CD4-positive, alpha-beta T cell treated with Interleukin-2 at 100 ng/mL for 4 hours (primary cell): Measurements from ENCODE around the gene FMN1.

ENCODE experiments used
- DNase-seq: peaks from one replicate; pipeline ENCODE4 v3.0.0-alpha.2; 2020; ENCODE audit warnings: low spot score

FMN1 gene

GRCh38 chr15:33157371-33158037 lies 37.0 kb downstream of the FMN1 start:
- DNase-seq: no peak

- no peak for DNase-seq
Measured at GRCh38 chr15:33155691-33156420, 38.7 kb downstream of the FMN1 start.

- no peak for DNase-seq
Measured at GRCh38 chr15:33154351-33155166, 40.0 kb downstream of the FMN1 start.

DNA sequence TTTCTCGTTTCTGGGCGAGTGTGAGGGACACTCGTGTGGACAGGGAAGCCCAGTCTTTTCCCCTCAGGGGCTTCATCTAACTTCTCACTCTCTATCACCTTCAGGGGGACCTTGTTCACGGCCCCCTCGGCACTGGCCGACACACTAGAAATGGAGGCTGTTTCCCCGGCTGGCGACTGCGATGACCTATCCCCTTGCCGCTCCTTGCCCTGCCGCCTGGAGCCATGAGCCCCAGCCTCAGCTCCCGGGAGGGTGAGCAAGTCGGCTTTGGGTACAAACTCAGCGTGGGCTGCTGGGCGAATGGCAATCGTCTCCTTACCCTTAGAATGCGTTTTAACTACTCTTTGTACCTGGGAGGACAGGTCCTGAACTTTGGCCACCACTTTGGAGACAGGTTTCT lies 41.0 kb downstream of the FMN1 start:
- no peak for DNase-seq

GRCh38 chr15:33152502-33153109 lies 41.9 kb downstream of the FMN1 start:
- DNase-seq: no peak

DNA sequence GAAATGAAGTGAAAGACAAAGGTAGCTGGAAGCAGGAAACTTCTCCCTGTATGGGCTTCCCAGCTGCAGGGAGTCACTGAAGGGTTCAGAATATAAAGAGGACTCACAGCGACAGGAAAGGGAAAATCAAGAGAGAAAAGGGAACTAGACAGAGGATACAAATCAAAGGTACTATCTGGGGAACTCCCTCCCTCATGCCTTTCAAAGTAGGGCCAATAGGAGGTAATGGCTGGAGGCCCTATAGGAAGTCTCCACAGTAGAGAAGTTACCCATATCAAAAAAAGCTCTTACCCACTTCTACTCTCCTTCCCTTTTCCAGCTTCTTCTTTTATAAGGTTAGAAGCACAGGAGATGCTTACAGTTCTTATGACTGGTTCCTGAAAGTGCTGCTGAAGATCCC lies 43.5 kb downstream of the FMN1 start:
- DNase-seq: no peak

GRCh38 chr15:33150431-33150941 lies 44.0 kb downstream of the FMN1 start:
- DNase-seq: no peak

- no peak for DNase-seq
Measured at GRCh38 chr15:33149919-33150318, 44.6 kb downstream of the FMN1 start.

DNA sequence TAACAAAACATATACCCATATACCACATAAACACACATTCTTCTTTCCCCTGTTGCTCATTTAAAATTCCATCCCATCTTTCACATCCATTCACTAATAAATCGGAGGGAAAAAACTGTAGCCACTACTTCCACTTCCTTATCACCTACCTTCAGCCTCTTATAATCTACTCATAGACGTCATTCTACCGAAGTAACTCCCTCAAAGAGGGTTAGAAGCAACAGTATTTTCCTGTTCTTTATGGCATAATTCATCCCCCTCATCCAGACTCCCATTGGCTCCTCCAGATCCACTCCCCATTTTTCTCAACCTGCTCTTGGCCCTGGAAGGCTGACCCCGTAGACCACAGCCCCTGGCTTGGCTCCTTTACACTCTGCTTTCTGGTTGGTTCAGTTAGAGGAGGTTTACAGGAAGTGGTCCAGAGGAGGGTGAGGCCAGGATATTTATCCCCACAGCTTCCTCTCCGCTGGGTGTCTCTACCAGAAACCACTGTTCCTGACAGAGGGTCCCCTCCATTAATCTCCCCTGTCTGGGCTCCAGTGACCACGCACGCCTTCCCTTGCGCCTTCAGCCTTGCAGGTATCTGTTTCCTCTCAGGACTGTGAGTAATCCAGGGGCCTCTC lies 46.3 kb downstream of the FMN1 start:
- no peak for DNase-seq

GRCh38 chr15:33146051-33146450 lies 48.5 kb downstream of the FMN1 start:
- no peak for DNase-seq

GRCh38 chr15:33145447-33145846 lies 49.1 kb downstream of the FMN1 start:
- no peak for DNase-seq

GRCh38 chr15:33142708-33143107 lies 51.8 kb downstream of the FMN1 start:
- DNase-seq: no peak

DNA sequence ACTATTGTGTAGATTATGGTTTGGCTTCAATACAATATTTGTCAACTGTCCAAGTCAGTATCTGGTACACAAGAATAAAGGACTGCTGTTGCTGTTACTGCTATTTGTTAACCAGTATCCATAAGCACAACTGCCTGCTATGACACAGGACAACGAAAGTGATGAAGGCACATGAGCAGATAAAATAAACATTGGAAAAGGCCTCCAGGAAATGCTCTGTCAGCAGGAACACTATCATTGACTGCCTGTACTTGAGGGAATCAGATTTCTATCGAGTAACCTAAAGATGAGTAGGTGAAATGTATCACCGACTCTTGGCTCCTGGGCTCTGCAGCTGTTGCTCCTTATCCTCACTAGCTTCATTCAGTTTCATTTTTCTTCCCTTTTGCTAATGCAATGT lies 56.5 kb downstream of the FMN1 start:
- DNase-seq: no peak

- no peak for DNase-seq
Measured at GRCh38 chr15:33137101-33137500, 57.4 kb downstream of the FMN1 start.

DNA sequence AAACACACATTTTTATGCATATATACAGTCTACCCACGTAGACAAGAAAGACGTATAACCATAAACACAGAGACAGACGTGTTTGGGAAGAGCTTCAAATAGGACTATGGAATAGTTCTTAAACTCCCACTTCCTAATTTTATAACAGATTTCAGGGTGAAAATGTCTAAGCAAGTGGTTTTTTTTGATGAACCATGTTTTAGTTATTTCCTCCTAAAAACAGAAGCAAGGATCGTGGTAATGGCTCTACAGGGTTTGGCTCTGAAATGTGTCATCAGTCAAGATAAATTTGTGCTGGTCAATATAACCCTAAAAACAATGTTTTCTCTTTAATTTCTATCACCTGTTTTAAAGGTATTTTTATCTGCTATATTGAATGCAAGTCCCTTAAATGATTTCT lies 58.2 kb downstream of the FMN1 start:
- no peak for DNase-seq

DNA sequence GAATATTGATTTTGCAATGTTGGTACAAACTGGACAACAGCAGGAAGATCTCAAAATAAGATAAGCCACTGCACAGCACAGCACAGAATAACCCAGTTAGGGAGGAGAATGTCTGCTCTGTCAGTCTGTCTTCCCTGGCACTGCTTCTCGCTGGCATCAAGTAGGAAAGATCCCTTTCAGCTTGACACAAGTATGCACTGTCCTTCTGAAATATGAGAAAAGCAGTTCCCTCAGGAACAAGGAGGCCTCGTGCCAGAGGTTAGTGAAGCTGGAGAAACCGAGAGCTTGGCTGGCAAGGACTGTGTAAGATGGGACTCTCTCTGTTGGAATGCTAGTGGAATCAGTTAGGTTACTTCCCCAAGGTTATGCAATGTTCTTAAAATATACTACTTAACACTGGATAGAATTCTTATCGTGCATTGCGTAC lies 59.1 kb downstream of the FMN1 start:
- no peak for DNase-seq

DNA sequence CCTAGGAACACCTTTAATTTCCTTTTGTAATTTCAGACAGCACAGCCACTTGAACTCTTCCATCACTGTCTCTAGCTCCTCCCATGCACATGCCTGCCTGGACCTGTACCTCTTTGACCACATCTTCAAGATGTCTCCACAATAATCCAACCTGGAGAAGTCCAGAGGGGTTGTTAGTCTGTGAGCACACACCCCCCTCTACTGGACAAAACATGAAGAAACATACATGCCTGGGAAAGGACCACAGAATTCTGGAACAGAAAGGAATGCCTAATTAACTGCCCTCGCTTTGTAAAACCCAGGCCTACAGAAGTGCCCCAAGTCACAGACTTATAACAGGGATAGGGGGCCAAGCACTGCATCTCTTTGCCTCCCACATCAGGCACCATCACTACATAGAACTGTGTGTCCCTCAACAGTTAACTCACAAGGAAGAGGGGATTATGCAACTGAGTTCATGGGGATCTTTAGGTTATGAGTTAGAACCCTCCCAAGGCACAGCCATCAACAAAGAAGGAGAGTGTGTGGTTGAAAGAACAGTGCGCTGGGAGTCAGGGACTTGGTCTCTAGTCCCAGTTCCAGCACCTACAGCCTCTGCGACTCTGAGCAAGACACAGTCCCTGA lies 61.7 kb downstream of the FMN1 start:
- DNase-seq: peak; percentile 16

- no peak for DNase-seq
Measured at GRCh38 chr15:33132233-33132580, 62.3 kb downstream of the FMN1 start.

- no peak for DNase-seq
Measured at GRCh38 chr15:33131552-33132232, 62.8 kb downstream of the FMN1 start.

DNA sequence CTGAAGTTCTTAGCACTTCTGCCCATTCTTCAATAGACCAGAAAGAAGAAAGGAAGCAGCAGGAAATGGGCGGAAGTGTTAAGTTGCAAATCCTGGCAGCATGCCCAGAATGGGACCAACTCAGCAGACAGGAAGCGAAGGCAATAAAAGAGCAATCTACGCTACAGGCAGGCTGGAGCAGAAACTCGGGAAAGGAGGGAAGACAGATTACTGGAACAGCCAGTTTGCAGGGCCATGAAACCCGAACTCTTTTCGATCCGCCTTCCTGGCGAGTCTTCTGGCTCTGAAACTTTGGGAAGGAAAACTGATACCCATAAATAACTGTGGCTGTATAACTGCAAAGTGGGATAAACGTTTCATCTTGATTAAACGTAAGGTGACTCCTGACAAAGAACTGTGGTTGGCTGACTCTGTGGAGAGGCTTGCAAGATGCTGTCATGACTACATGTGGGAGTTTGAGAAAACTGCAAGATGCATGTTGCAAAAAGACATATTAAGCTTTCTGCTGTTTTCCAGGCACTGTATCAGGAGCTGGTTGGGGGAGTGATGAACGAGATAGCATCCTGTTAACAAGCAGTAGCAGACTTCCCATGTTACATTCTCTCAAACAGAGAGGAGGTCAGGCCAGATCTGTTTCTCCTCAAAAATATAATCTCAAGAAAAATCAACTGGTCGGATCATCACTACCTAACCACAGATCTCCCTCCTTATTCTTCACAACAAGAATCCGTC lies 67.8 kb downstream of the FMN1 start:
- DNase-seq: peak; percentile 56
